K562 (cell line): ENCODE data around the gene RSPH10B. TPM values are rescaled to one million over a fixed set of nuclear protein-coding genes. Genes with fewer than 3 reads are reported as not detected.

Experiments used
- CREBBP ChIP-seq: IDR thresholded peaks from one replicate; pipeline ENCODE4 v1.6.1; 2012; ENCODE audit warnings: low read depth, mild to moderate bottlenecking, control low read depth, inconsistent platforms, low read length
- E2F6 ChIP-seq, 2 experiments: IDR thresholded peaks; 2 replicates each; pipeline ENCODE4 v1.6.1; 2011; ENCODE audit warnings: borderline replicate concordance in 1 of 2, control low read depth in 1 of 2, low read depth in 1 of 2, low read length in 1 of 2, mild to moderate bottlenecking in 1 of 2, mixed read lengths in 1 of 2, moderate library complexity in 1 of 2; ENCODE audit not compliant: insufficient read depth in 1 of 2, insufficient read length in 1 of 2, poor library complexity in 1 of 2, severe bottlenecking in 1 of 2; ENCODE audit errors: extremely low read depth in 1 of 2
- MGA ChIP-seq: fragments of 450-650 bp; IDR thresholded peaks from 2 replicates; pipeline ENCODE4 v1.6.1; 2016; ENCODE audit warnings: mild to moderate bottlenecking, moderate library complexity
- NFXL1 ChIP-seq: fragments of 450-650 bp; formaldehyde crosslinking; IDR thresholded peaks from 2 replicates; pipeline ENCODE4 v1.4.0; 2021; ENCODE audit warnings: mild to moderate bottlenecking
- PHB ChIP-seq: fragments of 250-450 bp; sonication (Bioruptor Pico); IDR thresholded peaks from 2 replicates; pipeline ENCODE4 v1.5.0; 2021
- PML ChIP-seq: IDR thresholded peaks from 2 replicates; pipeline ENCODE4 v1.6.1; 2012; ENCODE audit warnings: low read length, inconsistent platforms
- SRSF7 ChIP-seq: fragments of 200-400 bp; formaldehyde crosslinking; optimal IDR thresholded peaks from 2 replicates; pipeline ENCODE3; 2017; ENCODE audit warnings: mild to moderate bottlenecking, low read depth, low read length
- ZNF79 ChIP-seq: fragments of 250-450 bp; sonication (Bioruptor Pico); IDR thresholded peaks from 2 replicates; pipeline ENCODE4 v1.4.0; 2020; ENCODE audit warnings: low read depth, mild to moderate bottlenecking, moderate library complexity
- polyA plus RNA-seq, 8 experiments: library from polyadenylated mRNA; depleted of rRNA in 4 of 8; stranded (reverse) in 5 of 8; unstranded in 3 of 8; fragments of >200 nt; fragmentation: Nextera tagmentation in 2 of 8; fragmentation: Illumina TruSeq in 1 of 8; extraction: Ambion mirVana in 2 of 8; extraction: Trizol in 1 of 8; gene quantifications; 2 replicates each; pipeline versions ENCODE4 v1.2.1 to v1.2.3, GENCODE V29; 2011 to 2014; ENCODE audit warnings: inconsistent platforms in 1 of 8, missing spikeins in 1 of 8
- total RNA-seq, 7 experiments: library from RNA; depleted of rRNA in 6 of 7; stranded (reverse); fragments of >200 nt in 6 of 7; fragmentation: Illumina TruSeq in 2 of 7; extraction: Trizol in 2 of 7; gene quantifications; 2 replicates each; pipeline versions ENCODE4 v1.2.1 to v1.2.3, GENCODE V29; 2011 to 2021; ENCODE audit warnings: low replicate concordance in 1 of 7
- TF ChIP-seq, protein P1 (sequence below): IDR thresholded peaks from 2 replicates; pipeline ENCODE4 v1.6.1; 2011; ENCODE audit not compliant: insufficient read length; ENCODE audit errors: extremely low read depth

RSPH10B gene
- total and polyA plus RNA-seq, 9 of the 15 experiments (the other 6 are each of a cell fraction or from before 2014, with no cell fraction given): 0.01 to 0.09 TPM; not detected in 7

- TF ChIP-seq ZNF79 (no peak), E2F6 (IDR thresholded peaks at IDR 0.05; ENCODE audit: borderline replicate concordance in 1 of 2, extremely low read depth in 1 of 2, insufficient read depth in 1 of 2, insufficient read length in 1 of 2, low read depth in 1 of 2, low read length in 1 of 2, poor library complexity in 1 of 2, severe bottlenecking in 1 of 2) (peak; percentile 85 to 95), CREBBP (no peak), PHB (CRISPR knock-in tag) (no peak), MGA (peak; percentile 100), NFXL1 (CRISPR knock-in tag) (peak; percentile 72; the same call in 1 of the 2 replicates), SRSF7 (no peak), PML (peak; percentile 82)
- TF ChIP-seq, protein P1, sequence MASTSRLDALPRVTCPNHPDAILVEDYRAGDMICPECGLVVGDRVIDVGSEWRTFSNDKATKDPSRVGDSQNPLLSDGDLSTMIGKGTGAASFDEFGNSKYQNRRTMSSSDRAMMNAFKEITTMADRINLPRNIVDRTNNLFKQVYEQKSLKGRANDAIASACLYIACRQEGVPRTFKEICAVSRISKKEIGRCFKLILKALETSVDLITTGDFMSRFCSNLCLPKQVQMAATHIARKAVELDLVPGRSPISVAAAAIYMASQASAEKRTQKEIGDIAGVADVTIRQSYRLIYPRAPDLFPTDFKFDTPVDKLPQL: no peak
Measured at GRCh38 chr7:6008668-6009611, 38.5 kb upstream of the RSPH10B start, which contains the start of the genes AIMP2 and PMS2 (continued).
